ENCODE data around the gene FNIP2.

DNA sequence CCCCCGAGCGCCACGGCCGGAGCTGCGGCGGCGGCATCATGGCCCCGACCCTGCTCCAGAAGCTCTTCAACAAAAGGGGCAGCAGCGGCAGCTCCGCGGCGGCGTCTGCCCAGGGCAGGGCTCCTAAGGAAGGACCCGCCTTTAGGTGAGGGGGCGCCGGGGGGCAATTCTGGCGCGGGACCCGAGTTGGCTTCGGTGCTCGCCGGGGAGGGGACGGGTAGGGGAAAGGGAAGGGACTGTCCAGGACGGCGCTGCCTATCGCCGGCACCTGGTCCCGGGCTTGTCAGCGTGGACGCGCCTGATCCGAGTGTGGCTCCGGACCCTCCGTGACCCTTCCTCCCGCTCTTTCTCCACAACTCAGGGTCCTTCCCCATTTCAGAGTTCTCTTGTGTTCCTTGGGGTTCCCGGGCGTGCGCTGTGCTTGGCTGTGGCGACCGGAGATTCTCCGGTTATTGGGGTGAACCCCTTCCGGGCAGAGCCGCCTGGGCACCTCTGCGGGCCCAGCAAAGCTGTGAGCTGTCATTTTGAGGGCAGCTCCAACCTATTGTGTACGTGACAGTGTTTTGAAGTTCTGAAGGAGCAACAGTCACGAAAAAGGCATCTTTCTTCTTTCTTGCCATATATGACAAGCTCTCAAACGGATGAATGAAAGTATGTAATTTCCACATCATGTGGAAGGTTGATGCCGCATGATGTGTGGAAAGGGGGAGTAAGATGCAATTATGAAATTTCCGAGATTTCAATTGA is 522 bp downstream of the FNIP2 start:
- TF ChIP-seq, protein P1, sequence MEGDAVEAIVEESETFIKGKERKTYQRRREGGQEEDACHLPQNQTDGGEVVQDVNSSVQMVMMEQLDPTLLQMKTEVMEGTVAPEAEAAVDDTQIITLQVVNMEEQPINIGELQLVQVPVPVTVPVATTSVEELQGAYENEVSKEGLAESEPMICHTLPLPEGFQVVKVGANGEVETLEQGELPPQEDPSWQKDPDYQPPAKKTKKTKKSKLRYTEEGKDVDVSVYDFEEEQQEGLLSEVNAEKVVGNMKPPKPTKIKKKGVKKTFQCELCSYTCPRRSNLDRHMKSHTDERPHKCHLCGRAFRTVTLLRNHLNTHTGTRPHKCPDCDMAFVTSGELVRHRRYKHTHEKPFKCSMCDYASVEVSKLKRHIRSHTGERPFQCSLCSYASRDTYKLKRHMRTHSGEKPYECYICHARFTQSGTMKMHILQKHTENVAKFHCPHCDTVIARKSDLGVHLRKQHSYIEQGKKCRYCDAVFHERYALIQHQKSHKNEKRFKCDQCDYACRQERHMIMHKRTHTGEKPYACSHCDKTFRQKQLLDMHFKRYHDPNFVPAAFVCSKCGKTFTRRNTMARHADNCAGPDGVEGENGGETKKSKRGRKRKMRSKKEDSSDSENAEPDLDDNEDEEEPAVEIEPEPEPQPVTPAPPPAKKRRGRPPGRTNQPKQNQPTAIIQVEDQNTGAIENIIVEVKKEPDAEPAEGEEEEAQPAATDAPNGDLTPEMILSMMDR (IDR thresholded peaks at IDR 0.05) = no peak
- TF ChIP-seq POLR2A (IDR thresholded peaks at IDR 0.05) = no peak

Measured in heart left ventricle (tissue), 13 donors.